A549 (cell line): Measurements from ENCODE around the gene PCARE. TPM values are rescaled to one million over a fixed set of nuclear protein-coding genes. Genes with fewer than 3 reads are reported as not detected.

Experiments
- ATAC-seq, 2 experiments: fragments of 200-7000 bp in 1 of 2; fragments of >200 bp in 1 of 2; cut with Nextera tagmentation in 1 of 2; cut with Tn5 transposase in 1 of 2; 3 replicates each; pipeline versions ENCODE4 v1.8.0 to v1.9.1; 2018 to 2020; ENCODE audit warnings: mild to moderate bottlenecking in 1 of 2, moderate library complexity in 1 of 2
- CTCF ChIA-PET: fragments of 300-600 bp; sonication (Branson Sonifier 250); formaldehyde crosslinking; extraction: SDS; loops from one replicate; lab custom pipeline; 2021; ENCODE audit warnings: antibody characterized with exemption, inconsistent platforms; lab: Yijun Ruan, JAX
- POLR2A ChIA-PET: fragments of 350-600 bp; formaldehyde crosslinking; extraction: SDS; loops from one replicate; lab custom pipeline; 2021; ENCODE audit warnings: antibody characterized with exemption, inconsistent platforms; lab: Yijun Ruan, JAX
- DNase-seq, 2 experiments: peaks; one replicate each; pipeline versions ENCODE4 v3.0.0 to v3.0.0-alpha.2; 2011 to 2016; ENCODE audit warnings: low read depth in 1 of 2, low spot score in 1 of 2
- FAIRE-seq: peaks from 2 replicates; lab custom pipeline; 2011; peaks lifted over from hg19 to GRCh38; lab: Jason Lieb, UNC
- H3K27ac ChIP-seq, 2 experiments: fragments of >200 bp; sonication (Bioruptor Twin); formaldehyde crosslinking; 3 replicates each; pipeline ENCODE4 v1.5.1; 2016 to 2017
- H3K4me1 ChIP-seq: fragments of >200 bp; sonication (Bioruptor Twin); formaldehyde crosslinking; 3 replicates; pipeline ENCODE4 v1.6.1; 2016
- H3K4me2 ChIP-seq: fragments of >200 bp; sonication (Bioruptor Twin); formaldehyde crosslinking; 3 replicates; pipeline ENCODE4 v1.6.1; 2016
- H3K4me3 ChIP-seq: fragments of >200 bp; sonication (Bioruptor Twin); formaldehyde crosslinking; 3 replicates; pipeline ENCODE4 v1.5.1; 2016
- H3K9me3 ChIP-seq: fragments of >200 bp; sonication (Bioruptor Twin); formaldehyde crosslinking; 3 replicates; pipeline ENCODE4 v1.6.1; 2016
- BCL3 ChIP-seq: fragments of >200 bp; sonication (Bioruptor Twin); formaldehyde crosslinking; IDR thresholded peaks from 3 replicates; pipeline ENCODE4 v1.6.1; 2016
- BHLHE40 ChIP-seq: IDR thresholded peaks from 2 replicates; pipeline ENCODE4 v1.6.1; 2012; ENCODE audit warnings: low read depth, low read length, inconsistent platforms
- CBX2 ChIP-seq: fragments of 200-600 bp; sonication (generic); IDR thresholded peaks from 2 replicates; pipeline ENCODE4 v1.6.1; 2016; ENCODE audit warnings: low read depth, mild to moderate bottlenecking, borderline replicate concordance
- CEBPB ChIP-seq, 2 experiments: fragments of >200 bp in 1 of 2; sonication (Bioruptor Twin) in 1 of 2; formaldehyde crosslinking in 1 of 2; IDR thresholded peaks; 2 replicates each; pipeline ENCODE4 v1.6.1; 2012 to 2016
- CTCF ChIP-seq: fragments of >200 bp; sonication (Bioruptor Twin); formaldehyde crosslinking; IDR thresholded peaks from 3 replicates; pipeline ENCODE4 v1.5.1; 2016
- EHMT2 ChIP-seq: fragments of 200-600 bp; sonication (generic); IDR thresholded peaks from 2 replicates; pipeline ENCODE4 v1.6.1; 2016; ENCODE audit warnings: antibody characterized with exemption, low read depth, mild to moderate bottlenecking, moderate library complexity
- EP300 ChIP-seq, 2 experiments: fragments of >200 bp; sonication (Bioruptor Twin); formaldehyde crosslinking; IDR thresholded peaks; 2 replicates in 1 of 2; 3 replicates in 1 of 2; pipeline ENCODE4 v1.6.1; 2016 to 2017
- FOSL2 ChIP-seq, 2 experiments: fragments of 450-650 bp in 1 of 2; fragments of >200 bp in 1 of 2; sonication (Bioruptor Twin) in 1 of 2; formaldehyde crosslinking; IDR thresholded peaks; 2 replicates each; pipeline versions ENCODE4 v1.5.0 to v1.6.1; 2016 to 2020; ENCODE audit warnings: mild to moderate bottlenecking in 1 of 2, moderate library complexity in 1 of 2
- FOXS1 ChIP-seq: fragments of 250-450 bp; sonication (Bioruptor Pico); IDR thresholded peaks from 2 replicates; pipeline ENCODE4 v1.5.0; 2020; ENCODE audit warnings: mild to moderate bottlenecking, moderate library complexity
- GATA3 ChIP-seq: IDR thresholded peaks from 2 replicates; pipeline ENCODE4 v1.6.1; 2012; ENCODE audit warnings: borderline replicate concordance
- HDAC2 ChIP-seq: fragments of 200-600 bp; sonication (generic); IDR thresholded peaks from 2 replicates; pipeline ENCODE4 v1.6.1; 2016
- HES2 ChIP-seq: fragments of >200 bp; sonication (Bioruptor Twin); formaldehyde crosslinking; IDR thresholded peaks from 2 replicates; pipeline ENCODE4 v1.6.1; 2016
- HEYL ChIP-seq: fragments of 250-450 bp; sonication (Bioruptor Pico); IDR thresholded peaks from 2 replicates; pipeline ENCODE4 v1.8.0; 2021; ENCODE audit warnings: mild to moderate bottlenecking, moderate library complexity
- HOXB5 ChIP-seq: fragments of 250-450 bp; sonication (Bioruptor Pico); IDR thresholded peaks from 2 replicates; pipeline ENCODE4 v1.5.0; 2020; ENCODE audit warnings: mild to moderate bottlenecking, moderate library complexity
- KDM1A ChIP-seq: fragments of 200-600 bp; sonication (generic); IDR thresholded peaks from 2 replicates; pipeline ENCODE4 v1.6.1; 2016; ENCODE audit warnings: low read depth, mild to moderate bottlenecking
- KDM5A ChIP-seq: fragments of 200-600 bp; sonication (generic); IDR thresholded peaks from 2 replicates; pipeline ENCODE4 v1.6.1; 2016; ENCODE audit warnings: antibody characterized with exemption, mild to moderate bottlenecking
- MAFK ChIP-seq: fragments of 450-650 bp; IDR thresholded peaks from 2 replicates; pipeline ENCODE4 v1.6.1; 2014; ENCODE audit not compliant: partially characterized antibody
- MAX ChIP-seq: IDR thresholded peaks from 2 replicates; pipeline ENCODE4 v1.6.1; 2012
- PBX3 ChIP-seq: IDR thresholded peaks from 2 replicates; pipeline ENCODE4 v1.6.1; 2012
- POLR2A ChIP-seq: IDR thresholded peaks from 2 replicates; pipeline ENCODE4 v1.6.1; 2012; ENCODE audit warnings: mild to moderate bottlenecking, low read length
- POLR2AphosphoS2 ChIP-seq: conservative IDR thresholded peaks from 2 replicates; pipeline ENCODE4 v1.6.1; 2012; ENCODE audit warnings: low read length, improper control_type of control experiment, inconsistent platforms
- REST ChIP-seq: fragments of 200-600 bp; sonication (generic); IDR thresholded peaks from 2 replicates; pipeline ENCODE4 v1.6.1; 2016; ENCODE audit warnings: antibody characterized with exemption, mild to moderate bottlenecking, moderate library complexity
- TP53 ChIP-seq: fragments of 250-450 bp; sonication (Bioruptor Pico); IDR thresholded peaks from 2 replicates; pipeline ENCODE4 v1.5.0; 2021; ENCODE audit warnings: mild to moderate bottlenecking, moderate library complexity
- USF2 ChIP-seq: fragments of 450-650 bp; IDR thresholded peaks from 2 replicates; pipeline ENCODE4 v1.6.1; 2014; ENCODE audit warnings: antibody characterized with exemption
- WGBS: methylation state at CpG from one replicate; pipeline ENCODE4 v1.1.6; 2017; ENCODE audit errors: missing lambda C conversion rate; 5-methylcytosine and 5-hydroxymethylcytosine counted together
- polyA minus RNA-seq: library from RNA; depleted of rRNA, polyadenylated mRNA; stranded (reverse); fragments of >200 nt; gene quantifications from 2 replicates; pipeline ENCODE4 v1.2.3, GENCODE V29; 2011; rRNA and poly(A)+ RNA removed
- polyA plus RNA-seq, 4 experiments: library from polyadenylated mRNA; depleted of rRNA in 3 of 4; stranded (reverse); fragments of >200 nt; fragmentation: RNase III in 1 of 4; extraction: RNeasy Plus Mini Kit Qiagen cat#74134 plus additional on column Dnase treatment in 1 of 4; gene quantifications; 2 replicates in 3 of 4; 3 replicates in 1 of 4; pipeline ENCODE4 v1.2.3, GENCODE V29; 2011 to 2017

The PCARE gene
- polyA plus RNA-seq (2011; rRNA removed) (not detected in 2 replicates), polyA plus RNA-seq (2017; fragmentation: RNase III; extraction: RNeasy Plus Mini Kit Qiagen cat#74134 plus additional on column Dnase treatment) (not detected in 3 replicates), polyA minus RNA-seq (not detected in 2 replicates)
- not detected in 2 replicates for polyA plus RNA-seq (2012; cell fraction: cytosol; rRNA removed)
- not detected in 2 replicates for polyA plus RNA-seq (2012; cell fraction: nucleus; rRNA removed)

- ATAC-seq: no peak
- no peaks in the 10 kb centered on the region for H3K4me1 ChIP-seq
- FAIRE-seq: no peak
- H3K27ac ChIP-seq: no peak within 1 kb of the TSS
- H3K4me3 ChIP-seq: no peak within 1 kb of the TSS
- POLR2A ChIA-PET: no interaction called here
- DNase-seq: no peak
- CTCF ChIA-PET: interaction anchor here (1.0 to 2.1 kb wide), 4 partner anchors 9 to 122 kb away, joined by 3 to 7 read pairs (median 4); no protein-coding TSS in a partner anchor
- TF ChIP-seq BHLHE40 (no peak), CBX2 (no peak), MAX (no peak), POLR2A (no peak), EP300 (IDR thresholded peaks at IDR 0.05) (no peak), FOXS1 (CRISPR knock-in tag) (no peak), REST (no peak), EHMT2 (no peak)
- WGBS: 82% methylated on average over 8 of the region's 8 CpGs
- H3K9me3 ChIP-seq: peaks cover 5% of the 10 kb centered on the region; the same call in 2 of the 3 replicates
- no peak within 1 kb of the TSS for H3K4me2 ChIP-seq
Observed at GRCh38 chr2:29074411-29074810, at the start of gene PCARE. TSS of gene PCARE (minus strand) at chr2:29074523. CDS start at chr2:29074261, 262 bp downstream.

GRCh38 chr2:29123617-29124349, 49.5 kb upstream of the PCARE start:
- ATAC-seq: peak; percentile 90 to 91
- Histone ChIP-seq H3K9me3 (peaks cover 16% of the 10 kb centered on the region), H3K4me3 (no peak overlapping the region; the same call in 2 of the 3 replicates), H3K27ac (peak overlapping the region; percentile 82 to 92), H3K4me1 (peaks cover 81% of the 10 kb centered on the region), H3K4me2 (peak overlapping the region; percentile 57)
- peak; percentile 52 to 81 for DNase-seq
- POLR2A ChIA-PET: no interaction called here
- 8% methylated on average over 3 of the region's 3 CpGs for WGBS
- CTCF ChIA-PET: interaction anchor here (1.7 kb wide), 1 partner anchor 165 kb away, joined by 3 read pairs; no protein-coding TSS in a partner anchor
- FAIRE-seq: no peak
- TF ChIP-seq TP53 (CRISPR knock-in tag) (no peak), POLR2AphosphoS2 (no peak), KDM5A (no peak), PBX3 (0 out of 2 replicates have a peak, but pooled peaks have one; percentile 41), CEBPB (IDR thresholded peaks at IDR 0.05) (peak; percentile 93 to 99), EP300 (IDR thresholded peaks at IDR 0.05) (peak; percentile 75 to 76; a peak in 3 of 5 replicates), HDAC2 (no peak), HES2 (peak; percentile 84), FOSL2 (IDR thresholded peaks at IDR 0.05) (peak; percentile 99), FOSL2 (CRISPR knock-in tag; IDR thresholded peaks at IDR 0.05) (peak; percentile 96), HOXB5 (CRISPR knock-in tag) (no peak), BHLHE40 (no peak), KDM1A (no peak), CTCF (no peak), BCL3 (peak; percentile 93; the same call in 2 of the 3 replicates), GATA3 (peak; percentile 87; the same call in 1 of the 2 replicates), HEYL (CRISPR knock-in tag) (no peak), MAX (peak; percentile 78), MAFK (no peak), USF2 (peak; percentile 60; the same call in 1 of the 2 replicates)
